Common myeloid progenitor, CD34-positive (primary cell): ENCODE data around the gene SSH2.

ENCODE experiments used
- CTCF ChIA-PET: fragments of 350-600 bp; sonication (Branson Sonifier 250); formaldehyde crosslinking; loops from one replicate; lab custom pipeline; 2021; ENCODE audit warnings: antibody characterized with exemption; lab: Charles Lee
- POLR2A ChIA-PET: fragments of 350-600 bp; sonication (Branson Sonifier 250); formaldehyde crosslinking; loops from one replicate; lab custom pipeline; 2021; ENCODE audit warnings: antibody characterized with exemption; lab: Charles Lee
- DNase-seq, 3 donors: peaks; one replicate each; pipeline versions ENCODE4 v3.0.0 to v3.0.0-alpha.2; 2013
- H3K27ac ChIP-seq, 2 experiments: 1 replicate in 1 of 2; 2 replicates in 1 of 2; pipeline ENCODE4 v1.7.0; 2013; ENCODE audit warnings: inconsistent platforms in 2 of 2, low read length in 2 of 2, mild to moderate bottlenecking in 2 of 2, low read depth in 1 of 2, moderate library complexity in 1 of 2; ENCODE audit not compliant: severe bottlenecking in 2 of 2, insufficient read depth in 1 of 2, poor library complexity in 1 of 2
- H3K27me3 ChIP-seq, 5 experiments: replicated peaks in 2 of 5; 1 replicate in 3 of 5; 2 replicates in 2 of 5; pipeline versions ENCODE4 v1.6.1 to v1.7.0; 2013; ENCODE audit warnings: low read length in 4 of 5, mild to moderate bottlenecking in 2 of 5, moderate library complexity in 2 of 5, inconsistent platforms in 1 of 5; ENCODE audit not compliant: insufficient read depth in 5 of 5, control insufficient read depth in 4 of 5
- H3K36me3 ChIP-seq, 4 experiments: 1 replicate in 2 of 4; 2 replicates in 2 of 4; pipeline versions ENCODE4 v1.6.1 to v1.7.0; 2013; ENCODE audit warnings: low read length in 3 of 4, control low read depth in 1 of 4, mild to moderate bottlenecking in 1 of 4; ENCODE audit not compliant: control insufficient read depth in 4 of 4, insufficient read depth in 4 of 4
- H3K4me1 ChIP-seq, 4 experiments: 1 replicate in 3 of 4; 2 replicates in 1 of 4; pipeline versions ENCODE4 v1.6.1 to v1.7.1; 2013; ENCODE audit warnings: low read length in 3 of 4, mild to moderate bottlenecking in 3 of 4, control low read depth in 1 of 4, inconsistent platforms in 1 of 4, moderate library complexity in 1 of 4; ENCODE audit not compliant: control insufficient read depth in 4 of 4, insufficient read depth in 4 of 4; ENCODE audit errors: control extremely low read depth in 1 of 4
- H3K4me3 ChIP-seq, 7 experiments: 1 replicate in 4 of 7; 2 replicates in 3 of 7; pipeline versions ENCODE4 v1.5.1 to v1.7.0; 2013; ENCODE audit warnings: mild to moderate bottlenecking in 7 of 7, low read length in 6 of 7, moderate library complexity in 6 of 7, inconsistent platforms in 2 of 7, low read depth in 2 of 7, control low read depth in 1 of 7; ENCODE audit not compliant: insufficient read depth in 4 of 7, control insufficient read depth in 1 of 7; ENCODE audit errors: extremely low read depth in 1 of 7
- H3K9me3 ChIP-seq, 5 experiments: 1 replicate in 4 of 5; 2 replicates in 1 of 5; pipeline versions ENCODE4 v1.6.1 to v1.7.1; 2013; ENCODE audit warnings: low read length in 4 of 5, mild to moderate bottlenecking in 2 of 5, inconsistent platforms in 1 of 5, low read depth in 1 of 5, moderate library complexity in 1 of 5; ENCODE audit not compliant: control insufficient read depth in 4 of 5, insufficient read depth in 2 of 5; ENCODE audit errors: control extremely low read depth in 1 of 5
- WGBS: methylation state at CpG from one replicate; pipeline ENCODE4 v1.1.5; 2013; ENCODE audit not compliant: insufficient coverage; 5-methylcytosine and 5-hydroxymethylcytosine counted together

SSH2 gene

GRCh38 chr17:29764217-29764616 lies 165.8 kb downstream of the SSH2 start:
- Histone ChIP-seq H3K4me1 (peaks cover 10 to 25% (median 21%) of the 10 kb centered on the region in 4 experiments), H3K4me3 (no peak overlapping the region), H3K27ac (no peak overlapping the region), H3K36me3 (no peaks in the 10 kb centered on the region), H3K9me3 (no peaks in the 10 kb centered on the region), H3K27me3 (no peaks in the 10 kb centered on the region)
- WGBS = 100% methylated on average over 1 of the region's 2 CpGs
- ChIA-PET CTCF (interaction anchor here (0.6 to 2.2 kb wide), 5 partner anchors 13 to 151 kb away, joined by 3 to 5 read pairs (median 4); no protein-coding TSS in a partner anchor), POLR2A (no interaction called here)
- DNase-seq = no peak

GRCh38 chr17:29763273-29763672 lies 166.8 kb downstream of the SSH2 start:
- no peak overlapping the region for H3K27ac ChIP-seq
- no peak overlapping the region for H3K4me3 ChIP-seq
- H3K4me1 ChIP-seq = peaks cover 12 to 35% (median 22%) of the 10 kb centered on the region in 4 experiments
- ChIA-PET POLR2A (no interaction called here), CTCF (interaction anchor here (0.6 to 3.5 kb wide), 5 partner anchors 14 to 196 kb away, joined by 3 to 15 read pairs (median 4); no protein-coding TSS in a partner anchor)
- no peaks in the 10 kb centered on the region for H3K27me3 ChIP-seq
- no peak for DNase-seq
- no peaks in the 10 kb centered on the region for H3K9me3 ChIP-seq
- no peaks in the 10 kb centered on the region for H3K36me3 ChIP-seq
- no CpG with 5 or more reads among the region's 3 CpGs for WGBS

GRCh38 chr17:29761040-29761761 lies 168.8 kb downstream of the SSH2 start:
- Histone ChIP-seq H3K4me1 (peaks cover 16 to 47% (median 23%) of the 10 kb centered on the region in 4 experiments), H3K27me3 (no peaks in the 10 kb centered on the region), H3K27ac (peak overlapping the region; percentile 15 to 73), H3K9me3 (no peaks in the 10 kb centered on the region), H3K4me3 (peak overlapping the region; percentile 73 to 95 (median 79)), H3K36me3 (peaks cover 0 to 3% (median 1%) of the 10 kb centered on the region in 4 experiments)
- CTCF ChIA-PET = interaction anchor here (1.0 to 3.5 kb wide), 5 partner anchors 11 to 122 kb away, joined by 3 to 15 read pairs (median 5); no protein-coding TSS in a partner anchor
- under 1% methylated on average over 48 of the region's 73 CpGs for WGBS
- DNase-seq = peak; percentile 89 to 96 (median 95)
- POLR2A ChIA-PET = interaction anchor here (0.6 to 1.5 kb wide), 4 partner anchors 38 to 566 kb away, joined by 3 to 6 read pairs (median 3); no protein-coding TSS in a partner anchor

- ChIA-PET CTCF (interaction anchor here (0.6 to 3.5 kb wide), 11 partner anchors 10 to 143 kb away, joined by 3 to 15 read pairs (median 4); no protein-coding TSS in a partner anchor), POLR2A (interaction anchor here (1.5 kb wide), 1 partner anchor 38 kb away, joined by 6 read pairs; no protein-coding TSS in a partner anchor)
- peak; percentile 25 to 77 (median 65) for DNase-seq
- Histone ChIP-seq H3K36me3 (peaks cover 0 to 3% (median 1%) of the 10 kb centered on the region in 4 experiments), H3K4me3 (peak overlapping the region; percentile 73 to 95 (median 79)), H3K9me3 (no peaks in the 10 kb centered on the region), H3K27ac (peak overlapping the region; percentile 15 to 73), H3K4me1 (peaks cover 16 to 47% (median 23%) of the 10 kb centered on the region in 4 experiments), H3K27me3 (no peaks in the 10 kb centered on the region)
- WGBS = 0% methylated on average over 7 of the region's 20 CpGs
Observed at GRCh38 chr17:29760279-29761039, 169.6 kb downstream of the SSH2 start.

- H3K4me3 ChIP-seq = peak overlapping the region in 1 of 7 experiments; percentile 32
- CTCF ChIA-PET = interaction anchor here (0.9 to 1.9 kb wide), 2 partner anchors 18 to 25 kb away, joined by 3 to 10 read pairs; no protein-coding TSS in a partner anchor
- POLR2A ChIA-PET = no interaction called here
- H3K9me3 ChIP-seq = no peaks in the 10 kb centered on the region
- H3K27me3 ChIP-seq = no peaks in the 10 kb centered on the region
- no peak overlapping the region for H3K27ac ChIP-seq
- peaks cover 16 to 47% (median 23%) of the 10 kb centered on the region in 4 experiments for H3K4me1 ChIP-seq
- DNase-seq = no peak
- no CpG with 5 or more reads among the region's 2 CpGs for WGBS
- H3K36me3 ChIP-seq = peaks cover 0 to 9% (median 5%) of the 10 kb centered on the region in 4 experiments
Observed at GRCh38 chr17:29758255-29758654, 171.8 kb downstream of the SSH2 start.

DNA sequence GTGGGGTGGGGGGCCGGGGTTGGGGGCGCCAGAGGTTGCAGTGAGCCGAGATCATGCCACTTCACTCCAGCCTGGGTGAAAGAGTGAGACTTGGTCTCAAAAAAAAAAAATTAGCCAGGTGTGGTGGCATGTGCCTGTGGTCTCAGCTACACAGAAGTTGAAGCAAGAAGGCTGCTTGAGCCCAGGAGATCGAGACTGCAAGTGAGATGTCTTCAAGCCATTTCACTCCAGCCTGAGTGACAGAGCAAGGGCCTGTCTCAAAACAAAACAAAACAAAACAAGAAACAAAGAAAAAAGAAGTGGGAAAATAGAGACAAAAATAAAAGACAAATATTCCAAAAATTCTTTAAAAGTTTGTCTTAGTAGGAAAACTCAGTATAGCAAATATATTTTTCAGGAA lies 172.2 kb downstream of the SSH2 start:
- peaks cover 16 to 47% (median 23%) of the 10 kb centered on the region in 4 experiments for H3K4me1 ChIP-seq
- H3K27ac ChIP-seq = no peak overlapping the region
- no peaks in the 10 kb centered on the region for H3K27me3 ChIP-seq
- ChIA-PET POLR2A (no interaction called here), CTCF (interaction anchor here (1.9 kb wide), 1 partner anchor 19 kb away, joined by 10 read pairs; no protein-coding TSS in a partner anchor)
- WGBS = no CpG with 5 or more reads among the region's 4 CpGs
- H3K36me3 ChIP-seq = peaks cover 0 to 13% (median 7%) of the 10 kb centered on the region in 4 experiments
- no peaks in the 10 kb centered on the region for H3K9me3 ChIP-seq
- DNase-seq = peak in 2 of 3 donors; percentile 28 to 30
- no peak overlapping the region for H3K4me3 ChIP-seq
